Measurements from ENCODE around the gene ZGPAT. TPM values are rescaled to one million over a fixed set of nuclear protein-coding genes. Genes with fewer than 3 reads are reported as not detected.

ZGPAT gene
- total and polyA plus RNA-seq, 10 of the 15 experiments (the other 5 are each of a cell fraction or from before 2014, with no cell fraction given) = 0.58 to 52.9 (median 18.0) TPM

DNA sequence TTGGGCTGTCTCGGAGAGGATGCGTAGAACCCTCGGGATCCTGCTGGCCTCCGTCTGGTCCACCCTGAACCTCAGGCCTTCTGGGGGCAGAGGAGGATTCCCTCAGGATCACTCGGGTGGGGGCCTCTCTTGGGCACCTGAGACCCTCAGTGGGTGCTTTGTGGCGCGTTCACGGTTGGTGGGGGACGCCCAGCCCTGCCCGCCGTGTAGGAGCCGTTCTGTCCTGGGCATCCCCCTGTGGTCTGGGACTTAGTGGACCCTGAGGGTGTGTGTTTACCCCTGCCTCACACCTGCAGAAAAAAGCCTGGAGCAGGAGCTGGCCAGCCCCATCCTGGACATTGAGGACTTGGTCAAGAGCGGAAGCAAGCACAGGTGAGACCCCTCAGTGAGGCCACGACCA is 42.1 kb upstream of the ZGPAT start:
- no peak for DNase-seq (ENCODE audit: low read depth, low spot score)
- in situ Hi-C loops (cut with MboI) = no loop called here

More for the DNA sequence above, 42.1 kb upstream of the ZGPAT start:
- no peak for TF ChIP-seq KAT2A (conservative IDR thresholded peaks at IDR 0.05; ENCODE audit: control insufficient read depth, low read depth, low read length)
- no peak for TF ChIP-seq FOS (IDR thresholded peaks at IDR 0.05; ENCODE audit: borderline replicate concordance, extremely low read depth, insufficient read length)
- no peak for TF ChIP-seq SIX5 (IDR thresholded peaks at IDR 0.05; ENCODE audit: low read depth, low read length, severe bottlenecking)
- no peak for TF ChIP-seq ZSCAN29 (IDR thresholded peaks at IDR 0.05)
- TF ChIP-seq ETV6 (conservative IDR thresholded peaks at IDR 0.05 in 1 of 2, IDR thresholded peaks at IDR 0.05 in 1 of 2; ENCODE audit: borderline replicate concordance in 1 of 2, low read depth in 1 of 2) = no peak
- TF ChIP-seq ATF3 (IDR thresholded peaks at IDR 0.05; ENCODE audit: borderline replicate concordance, extremely low read depth, low read depth, low read length) = no peak
- TF ChIP-seq ZBTB4 (CRISPR knock-in tag; IDR thresholded peaks at IDR 0.05) = no peak
- TF ChIP-seq SUZ12 (IDR thresholded peaks at IDR 0.05; ENCODE audit: unreplicated experiment) = no peak
- TF ChIP-seq, protein P1, sequence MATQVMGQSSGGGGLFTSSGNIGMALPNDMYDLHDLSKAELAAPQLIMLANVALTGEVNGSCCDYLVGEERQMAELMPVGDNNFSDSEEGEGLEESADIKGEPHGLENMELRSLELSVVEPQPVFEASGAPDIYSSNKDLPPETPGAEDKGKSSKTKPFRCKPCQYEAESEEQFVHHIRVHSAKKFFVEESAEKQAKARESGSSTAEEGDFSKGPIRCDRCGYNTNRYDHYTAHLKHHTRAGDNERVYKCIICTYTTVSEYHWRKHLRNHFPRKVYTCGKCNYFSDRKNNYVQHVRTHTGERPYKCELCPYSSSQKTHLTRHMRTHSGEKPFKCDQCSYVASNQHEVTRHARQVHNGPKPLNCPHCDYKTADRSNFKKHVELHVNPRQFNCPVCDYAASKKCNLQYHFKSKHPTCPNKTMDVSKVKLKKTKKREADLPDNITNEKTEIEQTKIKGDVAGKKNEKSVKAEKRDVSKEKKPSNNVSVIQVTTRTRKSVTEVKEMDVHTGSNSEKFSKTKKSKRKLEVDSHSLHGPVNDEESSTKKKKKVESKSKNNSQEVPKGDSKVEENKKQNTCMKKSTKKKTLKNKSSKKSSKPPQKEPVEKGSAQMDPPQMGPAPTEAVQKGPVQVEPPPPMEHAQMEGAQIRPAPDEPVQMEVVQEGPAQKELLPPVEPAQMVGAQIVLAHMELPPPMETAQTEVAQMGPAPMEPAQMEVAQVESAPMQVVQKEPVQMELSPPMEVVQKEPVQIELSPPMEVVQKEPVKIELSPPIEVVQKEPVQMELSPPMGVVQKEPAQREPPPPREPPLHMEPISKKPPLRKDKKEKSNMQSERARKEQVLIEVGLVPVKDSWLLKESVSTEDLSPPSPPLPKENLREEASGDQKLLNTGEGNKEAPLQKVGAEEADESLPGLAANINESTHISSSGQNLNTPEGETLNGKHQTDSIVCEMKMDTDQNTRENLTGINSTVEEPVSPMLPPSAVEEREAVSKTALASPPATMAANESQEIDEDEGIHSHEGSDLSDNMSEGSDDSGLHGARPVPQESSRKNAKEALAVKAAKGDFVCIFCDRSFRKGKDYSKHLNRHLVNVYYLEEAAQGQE (IDR thresholded peaks at IDR 0.05; ENCODE audit: low read depth, low read length) = no peak
- no peak for TF ChIP-seq MYC (IDR thresholded peaks at IDR 0.05; ENCODE audit: insufficient read depth, insufficient read length, insufficient replicate concordance, low read length, severe bottlenecking)
- no peak for TF ChIP-seq NR2C1 (IDR thresholded peaks at IDR 0.05)
- TF ChIP-seq STAT3 (IDR thresholded peaks at IDR 0.05; ENCODE audit: low read depth, low read length) = no peak
- TF ChIP-seq ZNF207 (IDR thresholded peaks at IDR 0.05; ENCODE audit: borderline replicate concordance) = no peak
- CTCF ChIA-PET = interaction anchor here (0.7 kb wide), 1 partner anchor 58 kb away, joined by 3 read pairs; no protein-coding TSS in a partner anchor
- RAD21 ChIA-PET (ENCODE audit: unreplicated experiment) = no interaction called here
- FAIRE-seq = no peak
- SMC1A ChIA-PET (ENCODE audit: uncharacterized antibody, unreplicated experiment) = no interaction called here
- H2AFZ ChIP-seq (ENCODE audit: control insufficient read depth, low read depth, low read length) = no peak overlapping the region
- POLR2A ChIA-PET = interaction anchor here (1.1 kb wide), 1 partner anchor 8 kb away, joined by 4 read pairs; the partner anchor contains the start of gene RTEL1
- H3K9ac ChIP-seq (ENCODE audit: control insufficient read depth, insufficient read depth, low read length) = no peak overlapping the region
- H3K36me3 ChIP-seq (ENCODE audit: control insufficient read depth in 2 of 2, insufficient read depth in 2 of 2, low read length in 1 of 2) = peaks cover 8 to 18% of the 10 kb centered on the region in 2 experiments; a peak in 3 of 4 replicates
- no peaks in the 10 kb centered on the region for H3K79me2 ChIP-seq (ENCODE audit: control insufficient read depth, insufficient read depth, low read length)
- no TSS peak for BruUV-seq (replicated peaks)
- WGBS (ENCODE audit: insufficient coverage, insufficient replicate concordance, low lambda C conversion rate, missing lambda C conversion rate) = 94% methylated on average over 13 of the region's 14 CpGs
- no peaks in the 10 kb centered on the region for H4K20me1 ChIP-seq (ENCODE audit: control insufficient read depth, insufficient read depth)
- H3K4me3 ChIP-seq = no peak overlapping the region
- no peaks in the 10 kb centered on the region for H3K27me3 ChIP-seq (replicated peaks in 1 of 2; ENCODE audit: control insufficient read depth in 2 of 2, insufficient read depth in 2 of 2, low read length in 1 of 2)
- H3K4me1 ChIP-seq (ENCODE audit: control insufficient read depth, insufficient read depth, low read length) = no peaks in the 10 kb centered on the region
- no peaks in the 10 kb centered on the region for H3K9me3 ChIP-seq (replicated peaks; ENCODE audit: control insufficient read depth, insufficient read depth, low read length)
- intact Hi-C loops (cut with micrococcal nuclease; ENCODE audit: unreplicated experiment) = no loop called here
- H3K27ac ChIP-seq (ENCODE audit: control insufficient read depth, insufficient read depth) = no peak overlapping the region
- no peak overlapping the region for H3K4me2 ChIP-seq (ENCODE audit: control insufficient read depth, insufficient read depth)
- no peak for ATAC-seq

Measured in GM12878 (cell line).